ENCODE measurements around the gene ADGRA3.

The ADGRA3 gene

GRCh38 chr4:22510750-22511149 lies 5.1 kb downstream of the ADGRA3 start:
- peaks cover 0 to 3% of the 10 kb centered on the region in 2 donors for H3K36me3 ChIP-seq (ENCODE audit: control insufficient read depth in 1 of 2, insufficient read depth in 2 of 2, low read length in 2 of 2)
- H3K9me3 ChIP-seq (ENCODE audit: control insufficient read depth in 1 of 2, low read length in 2 of 2) = no peaks in the 10 kb centered on the region
- peaks cover 6 to 15% of the 10 kb centered on the region in 2 donors for H3K4me1 ChIP-seq (ENCODE audit: control insufficient read depth in 1 of 2, insufficient read depth in 2 of 2, low read length in 2 of 2)
- no peak overlapping the region for H3K27ac ChIP-seq (ENCODE audit: low read length)
- no peak overlapping the region for H3K4me3 ChIP-seq (ENCODE audit: low read depth in 1 of 2, low read length in 2 of 2)
- H3K27me3 ChIP-seq (ENCODE audit: low read depth, low read length) = no peaks in the 10 kb centered on the region

GRCh38 chr4:22508376-22508775 lies 7.5 kb downstream of the ADGRA3 start:
- Histone ChIP-seq H3K4me3 (ENCODE audit: low read depth in 1 of 2, low read length in 2 of 2) (no peak overlapping the region), H3K4me1 (ENCODE audit: control insufficient read depth in 1 of 2, insufficient read depth in 2 of 2, low read length in 2 of 2) (peaks cover 3 to 6% of the 10 kb centered on the region in 2 donors), H3K36me3 (ENCODE audit: control insufficient read depth in 1 of 2, insufficient read depth in 2 of 2, low read length in 2 of 2) (no peaks in the 10 kb centered on the region), H3K9me3 (ENCODE audit: control insufficient read depth in 1 of 2, low read length in 2 of 2) (no peaks in the 10 kb centered on the region), H3K27ac (ENCODE audit: low read length) (no peak overlapping the region), H3K27me3 (ENCODE audit: low read depth, low read length) (no peaks in the 10 kb centered on the region)

- Histone ChIP-seq H3K4me1 (ENCODE audit: control insufficient read depth in 1 of 2, insufficient read depth in 2 of 2, low read length in 2 of 2) (peaks cover 6 to 11% of the 10 kb centered on the region in 2 donors), H3K27me3 (ENCODE audit: low read depth, low read length) (no peaks in the 10 kb centered on the region), H3K27ac (ENCODE audit: low read length) (no peak overlapping the region)
Observed at GRCh38 chr4:22504922-22505321, 10.9 kb downstream of the ADGRA3 start.

GRCh38 chr4:22504447-22504846 lies 11.4 kb downstream of the ADGRA3 start:
- H3K27ac ChIP-seq (ENCODE audit: low read length) = no peak overlapping the region
- peaks cover 6 to 11% of the 10 kb centered on the region in 2 donors for H3K4me1 ChIP-seq (ENCODE audit: control insufficient read depth in 1 of 2, insufficient read depth in 2 of 2, low read length in 2 of 2)
- H3K4me3 ChIP-seq (ENCODE audit: low read depth in 1 of 2, low read length in 2 of 2) = no peak overlapping the region
- H3K27me3 ChIP-seq (ENCODE audit: low read depth, low read length) = no peaks in the 10 kb centered on the region
- no peaks in the 10 kb centered on the region for H3K36me3 ChIP-seq (ENCODE audit: control insufficient read depth in 1 of 2, insufficient read depth in 2 of 2, low read length in 2 of 2)
- no peaks in the 10 kb centered on the region for H3K9me3 ChIP-seq (ENCODE audit: control insufficient read depth in 1 of 2, low read length in 2 of 2)

More at GRCh38 chr4:22504922-22505321, 10.9 kb downstream of the ADGRA3 start:
- no peaks in the 10 kb centered on the region for H3K9me3 ChIP-seq (ENCODE audit: control insufficient read depth in 1 of 2, low read length in 2 of 2)
- no peaks in the 10 kb centered on the region for H3K36me3 ChIP-seq (ENCODE audit: control insufficient read depth in 1 of 2, insufficient read depth in 2 of 2, low read length in 2 of 2)
- H3K4me3 ChIP-seq (ENCODE audit: low read depth in 1 of 2, low read length in 2 of 2) = no peak overlapping the region

GRCh38 chr4:22502895-22503814 lies 12.7 kb downstream of the ADGRA3 start:
- H3K4me3 ChIP-seq (ENCODE audit: low read depth in 1 of 2, low read length in 2 of 2) = no peak overlapping the region
- H3K9me3 ChIP-seq (ENCODE audit: control insufficient read depth in 1 of 2, low read length in 2 of 2) = no peaks in the 10 kb centered on the region
- no peak overlapping the region for H3K27ac ChIP-seq (ENCODE audit: low read length)
- peaks cover 6 to 11% of the 10 kb centered on the region in 2 donors for H3K4me1 ChIP-seq (ENCODE audit: control insufficient read depth in 1 of 2, insufficient read depth in 2 of 2, low read length in 2 of 2)
- no peaks in the 10 kb centered on the region for H3K36me3 ChIP-seq (ENCODE audit: control insufficient read depth in 1 of 2, insufficient read depth in 2 of 2, low read length in 2 of 2)
- H3K27me3 ChIP-seq (ENCODE audit: low read depth, low read length) = no peaks in the 10 kb centered on the region

GRCh38 chr4:22501715-22502095 lies 14.2 kb downstream of the ADGRA3 start:
- no peaks in the 10 kb centered on the region for H3K27me3 ChIP-seq (ENCODE audit: low read depth, low read length)
- no peaks in the 10 kb centered on the region for H3K36me3 ChIP-seq (ENCODE audit: control insufficient read depth in 1 of 2, insufficient read depth in 2 of 2, low read length in 2 of 2)
- H3K27ac ChIP-seq (ENCODE audit: low read length) = no peak overlapping the region
- no peaks in the 10 kb centered on the region for H3K9me3 ChIP-seq (ENCODE audit: control insufficient read depth in 1 of 2, low read length in 2 of 2)
- H3K4me3 ChIP-seq (ENCODE audit: low read depth in 1 of 2, low read length in 2 of 2) = no peak overlapping the region
- H3K4me1 ChIP-seq (ENCODE audit: control insufficient read depth in 1 of 2, insufficient read depth in 2 of 2, low read length in 2 of 2) = peaks cover 0 to 11% of the 10 kb centered on the region in 2 donors

GRCh38 chr4:22500831-22501714 lies 14.8 kb downstream of the ADGRA3 start:
- no peaks in the 10 kb centered on the region for H3K27me3 ChIP-seq (ENCODE audit: low read depth, low read length)
- H3K27ac ChIP-seq (ENCODE audit: low read length) = peak overlapping the region; percentile 32
- no peak overlapping the region for H3K4me3 ChIP-seq (ENCODE audit: low read depth in 1 of 2, low read length in 2 of 2)

GRCh38 chr4:22500128-22500611 lies 15.7 kb downstream of the ADGRA3 start:
- peak overlapping the region; percentile 32 for H3K27ac ChIP-seq (ENCODE audit: low read length)
- H3K36me3 ChIP-seq (ENCODE audit: control insufficient read depth in 1 of 2, insufficient read depth in 2 of 2, low read length in 2 of 2) = no peaks in the 10 kb centered on the region
- H3K4me1 ChIP-seq (ENCODE audit: control insufficient read depth in 1 of 2, insufficient read depth in 2 of 2, low read length in 2 of 2) = peaks cover 0 to 11% of the 10 kb centered on the region in 2 donors
- H3K4me3 ChIP-seq (ENCODE audit: low read depth in 1 of 2, low read length in 2 of 2) = no peak overlapping the region
- H3K27me3 ChIP-seq (ENCODE audit: low read depth, low read length) = no peaks in the 10 kb centered on the region
- no peaks in the 10 kb centered on the region for H3K9me3 ChIP-seq (ENCODE audit: control insufficient read depth in 1 of 2, low read length in 2 of 2)

More at GRCh38 chr4:22500831-22501714, 14.8 kb downstream of the ADGRA3 start:
- Histone ChIP-seq H3K36me3 (ENCODE audit: control insufficient read depth in 1 of 2, insufficient read depth in 2 of 2, low read length in 2 of 2) (no peaks in the 10 kb centered on the region), H3K4me1 (ENCODE audit: control insufficient read depth in 1 of 2, insufficient read depth in 2 of 2, low read length in 2 of 2) (peaks cover 0 to 11% of the 10 kb centered on the region in 2 donors), H3K9me3 (ENCODE audit: control insufficient read depth in 1 of 2, low read length in 2 of 2) (no peaks in the 10 kb centered on the region)

- Histone ChIP-seq H3K4me1 (ENCODE audit: control insufficient read depth in 1 of 2, insufficient read depth in 2 of 2, low read length in 2 of 2) (peaks cover 0 to 11% of the 10 kb centered on the region in 2 donors), H3K36me3 (ENCODE audit: control insufficient read depth in 1 of 2, insufficient read depth in 2 of 2, low read length in 2 of 2) (no peaks in the 10 kb centered on the region), H3K9me3 (ENCODE audit: control insufficient read depth in 1 of 2, low read length in 2 of 2) (no peaks in the 10 kb centered on the region), H3K27me3 (ENCODE audit: low read depth, low read length) (no peaks in the 10 kb centered on the region), H3K27ac (ENCODE audit: low read length) (no peak overlapping the region), H3K4me3 (ENCODE audit: low read depth in 1 of 2, low read length in 2 of 2) (no peak overlapping the region)
Observed at GRCh38 chr4:22498866-22499265, 17.0 kb downstream of the ADGRA3 start.

GRCh38 chr4:22496165-22496813 lies 19.6 kb downstream of the ADGRA3 start:
- Histone ChIP-seq H3K4me1 (ENCODE audit: control insufficient read depth in 1 of 2, insufficient read depth in 2 of 2, low read length in 2 of 2) (peaks cover 0 to 11% of the 10 kb centered on the region in 2 donors), H3K27me3 (ENCODE audit: low read depth, low read length) (no peaks in the 10 kb centered on the region), H3K9me3 (ENCODE audit: control insufficient read depth in 1 of 2, low read length in 2 of 2) (no peaks in the 10 kb centered on the region), H3K36me3 (ENCODE audit: control insufficient read depth in 1 of 2, insufficient read depth in 2 of 2, low read length in 2 of 2) (no peaks in the 10 kb centered on the region), H3K27ac (ENCODE audit: low read length) (no peak overlapping the region), H3K4me3 (ENCODE audit: low read depth in 1 of 2, low read length in 2 of 2) (no peak overlapping the region)

Measured in muscle layer of duodenum (tissue), 2 donors.